HTERT RPE-1 (cell line): Measurements from ENCODE around the gene DTNBP1.

ENCODE experiments used
- in situ Hi-C: fragments of 300-500 bp; cut with MboI; formaldehyde crosslinking; loops from 4 replicates; pipeline ENCODE4 v1.14.3; 2020; ENCODE audit warnings: low sequenced_read_pairs

Gene DTNBP1

GRCh38 chr6:15536198-15536955 lies 126.5 kb downstream of the DTNBP1 start:
- in situ Hi-C loops, result no loop called here

GRCh38 chr6:15535495-15536197 lies 127.2 kb downstream of the DTNBP1 start:
- in situ Hi-C loops, result no loop called here

GRCh38 chr6:15534974-15535373 lies 127.9 kb downstream of the DTNBP1 start:
- in situ Hi-C loops, result no loop called here

GRCh38 chr6:15533379-15534026 lies 129.3 kb downstream of the DTNBP1 start:
- in situ Hi-C loops, result no loop called here

- in situ Hi-C loops, result no loop called here
Observed at GRCh38 chr6:15531973-15532372, 130.9 kb downstream of the DTNBP1 start.

- in situ Hi-C loops, result no loop called here
Observed at GRCh38 chr6:15530411-15530810, 132.4 kb downstream of the DTNBP1 start.

- in situ Hi-C loops, result no loop called here
Observed at GRCh38 chr6:15528870-15529269, 134.0 kb downstream of the DTNBP1 start.

- in situ Hi-C loops, result no loop called here
Observed at GRCh38 chr6:15527838-15528617, 134.8 kb downstream of the DTNBP1 start.

GRCh38 chr6:15526212-15526701 lies 136.6 kb downstream of the DTNBP1 start:
- in situ Hi-C loops, result no loop called here

GRCh38 chr6:15524861-15525401 lies 137.9 kb downstream of the DTNBP1 start:
- in situ Hi-C loops, result no loop called here

- in situ Hi-C loops, result no loop called here
Observed at GRCh38 chr6:15523679-15524630, 138.9 kb downstream of the DTNBP1 start.

GRCh38 chr6:15522856-15523529 lies 139.8 kb downstream of the DTNBP1 start:
- in situ Hi-C loops, result no loop called here

- in situ Hi-C loops, result no loop called here
Observed at GRCh38 chr6:15522427-15522826, 140.4 kb downstream of the DTNBP1 start.

GRCh38 chr6:15522026-15522425 lies 140.8 kb downstream of the DTNBP1 start:
- in situ Hi-C loops, result no loop called here

- in situ Hi-C loops, result no loop called here
Observed at GRCh38 chr6:15521582-15521981, 141.2 kb downstream of the DTNBP1 start.

- in situ Hi-C loops, result no loop called here
Observed at GRCh38 chr6:15520626-15521203, 142.1 kb downstream of the DTNBP1 start.

GRCh38 chr6:15519681-15520080 lies 143.1 kb downstream of the DTNBP1 start:
- in situ Hi-C loops, result no loop called here

- in situ Hi-C loops, result no loop called here
Observed at GRCh38 chr6:15518878-15519277, 143.9 kb downstream of the DTNBP1 start.

- in situ Hi-C loops, result no loop called here
Observed at GRCh38 chr6:15518057-15518456, 144.8 kb downstream of the DTNBP1 start.
